Upper lobe of left lung (tissue), 6 donors: ENCODE measurements around the gene TENM4. TPM values are rescaled to one million over a fixed set of nuclear protein-coding genes. Genes with fewer than 3 reads are reported as not detected.

ENCODE experiments used
- ATAC-seq, 2 donors: fragments of 200-7000 bp; cut with Tn5 transposase; one replicate each; pipeline ENCODE4 v1.9.1; 2022; ENCODE audit warnings: mild to moderate bottlenecking in 2 of 2, moderate library complexity in 2 of 2; ENCODE audit not compliant: low FRiP score in 2 of 2
- DNase-seq, 2 donors: peaks; one replicate each; pipeline ENCODE4 v3.0.0-alpha.2; 2019 to 2020
- H3K27ac ChIP-seq, 4 donors: fragments of 200-600 bp; sonication (generic); one replicate each; pipeline ENCODE4 v1.5.1; 2016 to 2019
- H3K27me3 ChIP-seq, 4 donors: fragments of 200-600 bp; sonication (generic); one replicate each; pipeline ENCODE4 v1.5.1; 2017 to 2019
- H3K36me3 ChIP-seq, 4 donors: fragments of 200-600 bp; sonication (generic); one replicate each; pipeline ENCODE4 v1.5.1; 2016 to 2019
- H3K4me1 ChIP-seq, 4 donors: fragments of 200-600 bp; sonication (generic); one replicate each; pipeline ENCODE4 v1.5.1; 2018 to 2019
- H3K4me3 ChIP-seq, 4 donors: fragments of 200-600 bp; sonication (generic); one replicate each; pipeline ENCODE4 v1.5.1; 2017 to 2019; ENCODE audit warnings: mild to moderate bottlenecking in 2 of 4, moderate library complexity in 1 of 4
- H3K9me3 ChIP-seq, 4 donors: fragments of 200-600 bp; sonication (generic); one replicate each; pipeline ENCODE4 v1.5.1; 2018 to 2019
- CTCF ChIP-seq, 6 experiments: fragments of 450-650 bp in 4 of 6; fragments of 200-600 bp in 2 of 6; sonication (generic) in 2 of 6; IDR thresholded peaks; one replicate each; pipeline ENCODE4 v1.5.1; 2016 to 2019; ENCODE audit warnings: antibody characterized with exemption in 6 of 6
- EP300 ChIP-seq, 4 donors: sonication (generic); formaldehyde crosslinking; IDR thresholded peaks; one replicate each; pipeline ENCODE4 v1.5.1; 2017; ENCODE audit warnings: antibody characterized with exemption in 4 of 4, control low read depth in 2 of 4
- POLR2A ChIP-seq, 4 donors: fragments of 450-650 bp; IDR thresholded peaks; one replicate each; pipeline ENCODE4 v1.5.1; 2016 to 2017; ENCODE audit warnings: antibody characterized with exemption in 4 of 4, mild to moderate bottlenecking in 2 of 4
- POLR2AphosphoS5 ChIP-seq, 2 donors: sonication (generic); formaldehyde crosslinking; IDR thresholded peaks; one replicate each; pipeline ENCODE4 v1.5.1; 2017; ENCODE audit warnings: antibody characterized with exemption in 2 of 2
- WGBS, 2 donors: methylation state at CpG; one replicate each; pipeline ENCODE4 v1.1.5; 2017 to 2018; 5-methylcytosine and 5-hydroxymethylcytosine counted together
- total RNA-seq, 6 donors: library from RNA; depleted of rRNA in 4 of 6; stranded (reverse); fragments of >200 nt in 4 of 6; gene quantifications; one replicate each; pipeline versions ENCODE4 v1.1.0 to v1.2.1, GENCODE V29; 2016 to 2021
- donor health status: DM: no; HTN: no; CAD: no; lungs with moderate emphysema.
- donor health status: DM: no; HTN: yes; CAD: no; lungs with severe emphysema.

The TENM4 gene
- total RNA-seq, 6 donors from 2014 or later: 0.11 to 20.0 (median 3.7) TPM

- no peak for DNase-seq
- 80 to 85% methylated on average over 1 of the region's 1 CpG for WGBS, 2 donors
- no peak for ATAC-seq
- Histone ChIP-seq H3K27me3 (no peaks in the 10 kb centered on the region), H3K9me3 (no peaks in the 10 kb centered on the region), H3K27ac (no peak overlapping the region), H3K4me1 (peaks cover 0 to 3% (median 0%) of the 10 kb centered on the region in 4 donors), H3K4me3 (no peak overlapping the region), H3K36me3 (no peaks in the 10 kb centered on the region)
- TF ChIP-seq POLR2AphosphoS5 (IDR thresholded peaks at IDR 0.05): no peak
- no peak for TF ChIP-seq POLR2A (IDR thresholded peaks at IDR 0.05)
- no peak for TF ChIP-seq EP300 (IDR thresholded peaks at IDR 0.05)
- TF ChIP-seq CTCF (IDR thresholded peaks at IDR 0.05): no peak
Observed at GRCh38 chr11:78938036-78938435, 502.8 kb downstream of the TENM4 start.

GRCh38 chr11:78935398-78936068 lies 505.3 kb downstream of the TENM4 start:
- 47 to 51% methylated on average over 4 of the region's 4 CpGs for WGBS, 2 donors
- TF ChIP-seq CTCF (IDR thresholded peaks at IDR 0.05) (no peak), EP300 (IDR thresholded peaks at IDR 0.05) (no peak)
- H3K4me3 ChIP-seq: no peak overlapping the region
- no peak for DNase-seq
- H3K27ac ChIP-seq: peak overlapping the region in 1 of 4 donors; percentile 7
- ATAC-seq: peak in 1 of 2 donors; percentile 70
- peaks cover 0 to 3% (median 0%) of the 10 kb centered on the region in 4 donors for H3K4me1 ChIP-seq
- no peaks in the 10 kb centered on the region for H3K9me3 ChIP-seq
- H3K27me3 ChIP-seq: no peaks in the 10 kb centered on the region
- H3K36me3 ChIP-seq: no peaks in the 10 kb centered on the region

- Histone ChIP-seq H3K4me3 (no peak overlapping the region), H3K36me3 (no peaks in the 10 kb centered on the region), H3K27me3 (no peaks in the 10 kb centered on the region), H3K9me3 (no peaks in the 10 kb centered on the region), H3K4me1 (peaks cover 0 to 3% (median 0%) of the 10 kb centered on the region in 4 donors), H3K27ac (no peak overlapping the region)
- 77 to 84% methylated on average over 5 of the region's 5 CpGs for WGBS, 2 donors
- no peak for TF ChIP-seq POLR2AphosphoS5 (IDR thresholded peaks at IDR 0.05)
- no peak for TF ChIP-seq POLR2A (IDR thresholded peaks at IDR 0.05)
- TF ChIP-seq EP300 (IDR thresholded peaks at IDR 0.05): no peak
- no peak for TF ChIP-seq CTCF (IDR thresholded peaks at IDR 0.05)
- no peak for DNase-seq
- ATAC-seq: no peak
Observed at GRCh38 chr11:78933350-78933749, 507.5 kb downstream of the TENM4 start.

- no peak for ATAC-seq
- WGBS, 2 donors: 96 to 97% methylated on average over 7 to 11 of the region's 11 CpGs
- DNase-seq: peak in 1 of 2 donors; percentile 46
Observed at GRCh38 chr11:78932757-78933156, 508.1 kb downstream of the TENM4 start.

More at GRCh38 chr11:78932757-78933156, 508.1 kb downstream of the TENM4 start:
- Histone ChIP-seq H3K27me3 (no peaks in the 10 kb centered on the region), H3K36me3 (no peaks in the 10 kb centered on the region), H3K4me3 (no peak overlapping the region), H3K27ac (no peak overlapping the region), H3K9me3 (no peaks in the 10 kb centered on the region), H3K4me1 (peaks cover 0 to 3% (median 0%) of the 10 kb centered on the region in 4 donors)
- TF ChIP-seq POLR2A (IDR thresholded peaks at IDR 0.05): no peak
- no peak for TF ChIP-seq EP300 (IDR thresholded peaks at IDR 0.05)
- TF ChIP-seq CTCF (IDR thresholded peaks at IDR 0.05): no peak
- no peak for TF ChIP-seq POLR2AphosphoS5 (IDR thresholded peaks at IDR 0.05)
